ENCODE data around the gene IREB2.

DNA sequence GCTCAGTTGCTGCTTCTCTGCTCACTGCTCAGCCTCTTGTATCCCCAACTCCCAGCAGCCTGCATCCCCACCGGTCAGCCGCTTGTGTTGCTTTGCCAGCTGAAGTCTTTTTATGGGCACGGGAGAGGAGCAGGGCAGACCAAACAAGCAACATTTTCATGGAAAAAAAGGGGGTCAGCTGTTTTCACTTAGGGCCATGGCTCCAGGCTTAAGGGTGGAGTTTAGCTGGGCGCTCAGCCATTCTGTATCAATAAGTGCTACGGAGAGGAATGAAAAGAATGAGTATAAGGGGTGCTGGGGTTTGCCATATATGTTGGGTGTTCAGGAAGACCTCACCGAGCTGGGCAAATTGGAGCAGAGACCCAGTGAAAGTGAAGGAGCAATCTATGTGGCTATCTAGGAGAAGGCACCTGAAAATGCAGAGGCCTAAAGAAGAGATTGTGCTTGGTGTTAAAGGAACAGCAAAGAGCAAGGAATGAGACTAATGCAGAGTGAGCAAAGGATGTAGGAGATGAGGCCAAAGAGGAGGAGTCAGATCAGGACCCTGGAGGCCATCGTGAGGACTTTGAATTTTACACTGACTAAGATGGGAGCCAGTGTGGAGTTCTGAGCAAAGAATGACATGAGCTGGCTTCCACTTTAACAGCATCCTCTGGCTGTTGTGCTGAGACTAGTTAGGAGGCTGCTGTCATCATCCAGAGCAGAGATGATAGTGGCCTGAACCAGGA, 16.6 kb upstream of the IREB2 start:
- TF ChIP-seq, protein P1, sequence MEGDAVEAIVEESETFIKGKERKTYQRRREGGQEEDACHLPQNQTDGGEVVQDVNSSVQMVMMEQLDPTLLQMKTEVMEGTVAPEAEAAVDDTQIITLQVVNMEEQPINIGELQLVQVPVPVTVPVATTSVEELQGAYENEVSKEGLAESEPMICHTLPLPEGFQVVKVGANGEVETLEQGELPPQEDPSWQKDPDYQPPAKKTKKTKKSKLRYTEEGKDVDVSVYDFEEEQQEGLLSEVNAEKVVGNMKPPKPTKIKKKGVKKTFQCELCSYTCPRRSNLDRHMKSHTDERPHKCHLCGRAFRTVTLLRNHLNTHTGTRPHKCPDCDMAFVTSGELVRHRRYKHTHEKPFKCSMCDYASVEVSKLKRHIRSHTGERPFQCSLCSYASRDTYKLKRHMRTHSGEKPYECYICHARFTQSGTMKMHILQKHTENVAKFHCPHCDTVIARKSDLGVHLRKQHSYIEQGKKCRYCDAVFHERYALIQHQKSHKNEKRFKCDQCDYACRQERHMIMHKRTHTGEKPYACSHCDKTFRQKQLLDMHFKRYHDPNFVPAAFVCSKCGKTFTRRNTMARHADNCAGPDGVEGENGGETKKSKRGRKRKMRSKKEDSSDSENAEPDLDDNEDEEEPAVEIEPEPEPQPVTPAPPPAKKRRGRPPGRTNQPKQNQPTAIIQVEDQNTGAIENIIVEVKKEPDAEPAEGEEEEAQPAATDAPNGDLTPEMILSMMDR (conservative IDR thresholded peaks at IDR 0.05), result no peak
- no peak for TF ChIP-seq ZFX (IDR thresholded peaks at IDR 0.05)

Measured in C4-2B (cell line).